Osteocyte (in vitro differentiated cells): ENCODE data around the gene MYOZ3. TPM values are rescaled to one million over a fixed set of nuclear protein-coding genes. Genes with fewer than 3 reads are reported as not detected.

Experiments used
- DNase-seq: peaks from one replicate; pipeline ENCODE4 v3.0.0; 2021; ENCODE audit warnings: mixed read lengths; ENCODE audit not compliant: unreplicated experiment; ENCODE audit errors: extremely low spot score
- H3K27ac Mint-ChIP-seq: one replicate; pipeline ENCODE4 v1.8.0; 2021; ENCODE audit warnings: mild to moderate bottlenecking, mixed read lengths; ENCODE audit not compliant: unreplicated experiment
- H3K27me3 Mint-ChIP-seq: one replicate; pipeline ENCODE4 v1.8.0; 2021; ENCODE audit warnings: mixed read lengths; ENCODE audit not compliant: unreplicated experiment
- H3K36me3 Mint-ChIP-seq: one replicate; pipeline ENCODE4 v1.8.0; 2021; ENCODE audit warnings: mixed read lengths; ENCODE audit not compliant: unreplicated experiment
- H3K4me1 Mint-ChIP-seq: one replicate; pipeline ENCODE4 v1.8.0; 2021; ENCODE audit warnings: mixed read lengths; ENCODE audit not compliant: unreplicated experiment
- H3K4me3 Mint-ChIP-seq: one replicate; pipeline ENCODE4 v1.8.0; 2021; ENCODE audit warnings: mild to moderate bottlenecking, moderate library complexity, mixed read lengths; ENCODE audit not compliant: unreplicated experiment
- H3K9me3 Mint-ChIP-seq: one replicate; pipeline ENCODE4 v1.8.0; 2021; ENCODE audit warnings: mixed read lengths; ENCODE audit not compliant: unreplicated experiment
- total RNA-seq: library from RNA; stranded (reverse); gene quantifications from 2 replicates; pipeline ENCODE4 v1.2.1, GENCODE V29; 2021
- TF ChIP-seq, protein P1 (sequence below): fragments of 200-600 bp; sonication (generic); IDR thresholded peaks from 2 replicates; pipeline ENCODE4 v1.5.0; 2021; ENCODE audit warnings: antibody characterized with exemption, mild to moderate bottlenecking, moderate library complexity

MYOZ3 gene
- total RNA-seq, 1 donor from 2014 or later, result 0.27 TPM

DNA sequence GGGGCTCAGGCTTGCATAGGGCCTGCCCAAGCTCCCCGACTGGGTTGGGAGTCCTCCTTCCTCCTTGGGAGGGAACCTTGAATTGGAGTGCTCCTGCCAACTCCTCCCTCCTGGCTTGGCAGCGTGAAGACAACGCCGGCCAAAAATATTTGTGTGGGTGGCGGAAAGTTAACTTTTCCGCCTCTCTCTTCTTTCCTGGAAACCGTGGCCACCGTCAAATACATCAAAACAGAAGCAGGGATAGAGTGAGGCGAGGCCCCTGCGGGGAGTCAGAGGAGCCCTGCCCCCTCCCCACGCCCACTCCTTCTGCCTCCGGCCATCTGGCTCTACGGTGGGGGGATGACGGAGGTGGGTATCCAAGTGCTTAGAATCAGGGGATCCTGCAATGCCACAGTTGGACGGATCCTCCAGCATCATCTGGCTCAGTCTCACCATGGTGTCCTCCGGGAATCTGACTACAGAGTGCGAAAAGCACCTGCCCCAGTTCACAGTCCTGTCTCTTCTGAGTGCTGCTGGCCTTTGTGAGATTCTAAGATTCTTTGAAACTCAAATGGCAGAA is 45.8 kb upstream of the MYOZ3 start:
- Mint-ChIP-seq H3K27me3 (no peaks in the 10 kb centered on the region), H3K36me3 (peaks cover 3% of the 10 kb centered on the region), H3K27ac (no peak overlapping the region), H3K9me3 (no peaks in the 10 kb centered on the region), H3K4me3 (no peak overlapping the region), H3K4me1 (peaks cover 35% of the 10 kb centered on the region)
- TF ChIP-seq, protein P1, sequence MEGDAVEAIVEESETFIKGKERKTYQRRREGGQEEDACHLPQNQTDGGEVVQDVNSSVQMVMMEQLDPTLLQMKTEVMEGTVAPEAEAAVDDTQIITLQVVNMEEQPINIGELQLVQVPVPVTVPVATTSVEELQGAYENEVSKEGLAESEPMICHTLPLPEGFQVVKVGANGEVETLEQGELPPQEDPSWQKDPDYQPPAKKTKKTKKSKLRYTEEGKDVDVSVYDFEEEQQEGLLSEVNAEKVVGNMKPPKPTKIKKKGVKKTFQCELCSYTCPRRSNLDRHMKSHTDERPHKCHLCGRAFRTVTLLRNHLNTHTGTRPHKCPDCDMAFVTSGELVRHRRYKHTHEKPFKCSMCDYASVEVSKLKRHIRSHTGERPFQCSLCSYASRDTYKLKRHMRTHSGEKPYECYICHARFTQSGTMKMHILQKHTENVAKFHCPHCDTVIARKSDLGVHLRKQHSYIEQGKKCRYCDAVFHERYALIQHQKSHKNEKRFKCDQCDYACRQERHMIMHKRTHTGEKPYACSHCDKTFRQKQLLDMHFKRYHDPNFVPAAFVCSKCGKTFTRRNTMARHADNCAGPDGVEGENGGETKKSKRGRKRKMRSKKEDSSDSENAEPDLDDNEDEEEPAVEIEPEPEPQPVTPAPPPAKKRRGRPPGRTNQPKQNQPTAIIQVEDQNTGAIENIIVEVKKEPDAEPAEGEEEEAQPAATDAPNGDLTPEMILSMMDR, result no peak
- DNase-seq, result no peak

- no peaks in the 10 kb centered on the region for H3K27me3 Mint-ChIP-seq
- no peak overlapping the region for H3K4me3 Mint-ChIP-seq
- peaks cover 35% of the 10 kb centered on the region for H3K4me1 Mint-ChIP-seq
- TF ChIP-seq, protein P1, result no peak
- peaks cover 6% of the 10 kb centered on the region for H3K36me3 Mint-ChIP-seq
- no peak overlapping the region for H3K27ac Mint-ChIP-seq
- no peak for DNase-seq
- H3K9me3 Mint-ChIP-seq, result no peaks in the 10 kb centered on the region
These were observed 45.0 kb upstream of the MYOZ3 start for GRCh38 chr5:150616024-150616470.

DNA sequence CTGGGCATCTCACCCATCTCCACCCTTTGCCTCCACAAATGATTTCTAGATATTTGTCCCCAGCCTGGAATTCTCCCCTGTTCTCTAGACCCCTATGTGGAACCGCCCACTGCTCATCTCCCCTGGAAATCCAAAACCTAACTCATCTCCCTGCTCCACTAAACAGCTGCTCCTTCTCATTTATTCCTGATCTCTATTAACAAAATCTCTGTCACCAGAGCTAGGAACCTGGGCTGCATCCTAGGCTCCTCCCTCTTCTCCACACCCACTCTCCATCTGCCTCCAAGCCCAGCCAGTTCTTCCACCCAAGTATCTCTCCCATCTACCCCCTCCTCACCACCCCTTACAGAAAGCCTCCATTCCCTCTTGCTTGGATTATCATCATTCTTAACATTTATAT is 44.5 kb upstream of the MYOZ3 start:
- peaks cover 35% of the 10 kb centered on the region for H3K4me1 Mint-ChIP-seq
- TF ChIP-seq, protein P1, result no peak
- DNase-seq, result no peak
- H3K4me3 Mint-ChIP-seq, result no peak overlapping the region
- H3K27ac Mint-ChIP-seq, result no peak overlapping the region
- H3K9me3 Mint-ChIP-seq, result no peaks in the 10 kb centered on the region
- no peaks in the 10 kb centered on the region for H3K27me3 Mint-ChIP-seq
- H3K36me3 Mint-ChIP-seq, result peaks cover 6% of the 10 kb centered on the region

GRCh38 chr5:150618163-150618562 is 42.9 kb upstream of the MYOZ3 start:
- H3K36me3 Mint-ChIP-seq, result peaks cover 2% of the 10 kb centered on the region
- no peak for DNase-seq

DNA sequence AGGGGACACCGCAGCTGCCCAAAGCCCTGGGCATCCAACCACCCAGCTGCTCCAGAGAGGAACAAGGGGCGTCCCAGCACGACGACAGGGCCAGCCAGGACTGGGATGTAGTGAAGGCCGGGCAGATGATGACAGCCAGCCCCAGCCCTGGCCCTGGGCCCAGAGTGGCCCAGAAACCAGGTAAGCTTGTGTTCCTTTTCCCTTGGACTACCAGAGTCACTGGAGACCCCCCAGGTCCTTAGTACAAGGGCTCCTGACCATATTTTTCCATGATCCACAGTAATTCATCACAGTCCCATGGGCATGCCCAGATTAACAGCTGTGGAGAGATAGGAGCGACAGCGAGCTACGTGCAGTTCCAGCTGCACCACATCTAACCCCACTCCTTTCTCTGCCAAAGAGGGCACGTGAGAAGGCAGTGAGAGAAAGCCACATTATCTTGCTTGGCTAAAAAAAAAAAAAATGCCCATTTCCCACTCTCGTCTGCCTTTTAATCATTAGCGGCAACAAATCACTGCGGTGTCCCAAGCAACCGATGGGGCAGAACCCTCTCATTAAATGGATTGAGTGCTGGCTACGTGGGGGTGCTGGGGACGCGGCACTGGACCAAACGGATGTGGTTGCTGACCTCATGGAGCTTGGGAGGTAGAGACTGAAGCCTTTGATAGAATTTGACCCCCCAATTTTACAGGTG is 42.3 kb upstream of the MYOZ3 start:
- H3K4me1 Mint-ChIP-seq, result peaks cover 44% of the 10 kb centered on the region
- H3K36me3 Mint-ChIP-seq, result peaks cover 2% of the 10 kb centered on the region
- no peak for DNase-seq
- TF ChIP-seq, protein P1, result no peak
- no peaks in the 10 kb centered on the region for H3K9me3 Mint-ChIP-seq
- H3K27ac Mint-ChIP-seq, result no peak overlapping the region
- H3K4me3 Mint-ChIP-seq, result no peak overlapping the region
- no peaks in the 10 kb centered on the region for H3K27me3 Mint-ChIP-seq

More at GRCh38 chr5:150618163-150618562, 42.9 kb upstream of the MYOZ3 start:
- Mint-ChIP-seq H3K27me3 (no peaks in the 10 kb centered on the region), H3K27ac (no peak overlapping the region), H3K4me3 (no peak overlapping the region), H3K4me1 (peaks cover 39% of the 10 kb centered on the region), H3K9me3 (no peaks in the 10 kb centered on the region)
- TF ChIP-seq, protein P1, result no peak
